OCI-M2 (cell line): ENCODE measurements around the gene NEURL2.

Source experiments
- DNase-seq: peaks from one replicate; lab custom pipeline; 2025; ENCODE audit not compliant: unreplicated experiment; lab: John Stamatoyannopoulos, UW

The NEURL2 gene

DNA sequence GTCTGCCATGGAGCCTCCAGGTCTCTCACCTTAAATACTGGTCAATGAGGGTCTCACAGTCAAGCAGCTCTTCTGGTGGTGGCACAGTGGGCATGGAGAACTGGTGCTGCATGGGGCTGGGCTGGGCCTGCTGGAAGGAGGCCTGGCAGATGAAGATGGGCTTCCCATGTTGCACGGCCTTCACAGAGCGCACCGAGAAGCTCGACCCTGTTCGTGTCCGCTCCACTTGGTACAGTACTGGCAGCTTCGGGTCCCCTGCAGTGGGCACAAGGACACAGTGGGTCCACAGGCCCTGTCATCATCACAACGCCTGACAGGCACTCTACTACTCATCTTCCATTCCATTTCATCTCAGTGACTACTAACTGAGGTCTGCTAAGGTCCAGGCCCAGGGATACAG, 42.6 kb downstream of the NEURL2 start:
- no peak for DNase-seq

DNA sequence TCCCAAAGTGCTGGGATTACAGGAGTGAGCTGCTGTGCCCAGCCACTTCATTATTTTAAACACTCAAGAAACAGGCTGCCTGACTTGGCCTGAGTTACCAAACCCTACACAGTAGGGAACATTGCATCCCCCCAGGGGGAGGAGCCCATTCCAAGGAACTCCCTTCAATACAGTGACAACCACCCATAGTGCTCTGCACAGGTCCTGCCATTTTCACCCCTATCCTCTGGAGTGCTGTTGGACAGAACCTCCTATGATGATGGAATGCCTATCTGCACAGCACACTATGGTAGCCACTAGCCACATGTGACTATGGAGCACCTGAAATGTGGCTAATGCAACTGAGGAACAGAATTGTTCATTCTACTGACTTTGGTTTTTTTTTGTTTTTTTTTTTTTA, 45.6 kb downstream of the NEURL2 start:
- DNase-seq = no peak

DNA sequence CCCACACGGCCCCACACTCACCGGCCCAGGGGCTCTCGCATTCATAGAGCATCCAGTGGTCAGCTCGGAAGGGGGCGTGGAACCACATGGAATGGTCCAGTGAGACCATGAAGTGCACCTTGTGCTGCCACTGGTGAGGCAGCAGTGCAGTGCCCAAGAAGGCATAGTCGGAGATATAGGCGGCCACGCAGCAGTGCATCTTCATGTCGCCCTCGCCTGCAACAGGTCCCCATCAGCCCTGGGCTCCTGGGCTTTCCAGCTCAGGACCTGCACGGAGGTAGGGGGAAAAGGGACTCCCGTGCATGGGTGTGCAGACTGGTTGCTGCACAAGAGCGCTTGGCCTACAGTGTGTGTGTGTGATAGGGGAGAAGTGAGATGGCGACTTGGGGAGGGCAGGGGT, 47.5 kb downstream of the NEURL2 start:
- no peak for DNase-seq

DNA sequence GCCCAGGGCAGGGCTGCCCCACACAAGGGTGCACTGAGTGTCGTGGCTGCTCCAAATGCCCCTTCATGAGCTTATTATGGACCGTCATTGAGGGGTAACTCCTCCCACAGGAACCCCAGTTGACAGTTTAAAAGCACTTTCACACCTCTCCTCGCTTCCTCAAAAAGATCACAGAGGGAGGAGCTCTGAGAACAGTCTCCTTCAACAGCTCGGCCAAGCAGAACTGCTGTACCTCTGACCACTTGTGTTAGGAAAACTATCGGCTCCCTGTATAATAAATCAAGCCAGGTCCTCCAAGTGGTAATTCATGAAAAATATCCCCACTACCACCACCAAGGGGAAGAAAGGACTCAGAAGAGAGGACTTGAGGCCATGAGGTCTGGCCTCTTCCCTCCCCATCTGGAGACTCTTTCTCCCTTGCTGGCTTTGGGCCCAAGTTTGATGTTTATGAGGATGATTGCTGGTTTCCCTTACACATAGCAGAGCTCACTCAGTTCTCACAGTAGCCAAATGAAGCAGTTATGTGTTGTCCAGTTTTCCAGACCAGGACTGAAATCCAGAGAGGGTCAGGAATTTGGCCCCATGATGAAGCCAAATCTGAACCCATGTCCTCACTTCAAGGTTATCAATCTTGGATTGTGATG, 48.7 kb downstream of the NEURL2 start:
- no peak for DNase-seq

DNA sequence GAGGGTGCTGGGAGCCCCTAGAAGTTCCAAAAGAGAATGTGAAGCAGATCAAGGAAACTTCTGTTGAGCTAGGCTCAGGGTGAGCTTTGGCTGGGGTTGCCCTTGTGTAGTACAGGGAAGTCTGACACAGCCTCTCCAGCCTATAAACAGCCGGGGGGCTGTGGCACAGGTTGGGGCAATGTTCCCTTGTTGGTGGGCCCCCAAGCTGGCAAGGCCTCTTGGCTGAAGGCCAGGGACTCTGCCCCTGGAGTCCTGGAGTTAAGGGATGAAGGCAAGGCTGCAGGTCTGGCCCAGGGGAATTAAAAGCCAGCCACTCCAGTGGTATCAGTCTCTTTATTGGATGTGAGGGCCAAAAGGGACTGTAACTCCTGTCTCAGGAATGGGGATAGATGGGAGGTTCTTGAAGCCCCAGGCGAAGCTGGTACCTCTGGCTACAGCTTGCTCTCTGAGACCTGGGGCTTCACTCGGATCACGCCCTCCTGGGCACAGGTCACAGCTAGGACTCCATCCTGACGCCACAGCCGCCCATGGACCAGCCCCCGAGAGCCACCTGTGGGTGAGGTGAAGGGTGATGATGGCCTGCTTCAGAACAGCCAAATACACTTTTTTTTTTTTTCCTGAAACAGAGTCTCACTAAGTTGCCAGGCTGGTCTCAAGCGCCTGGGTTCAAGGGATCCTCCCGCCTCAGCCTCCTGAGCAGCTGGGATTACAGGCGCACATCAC, 49.4 kb downstream of the NEURL2 start:
- DNase-seq = no peak

DNA sequence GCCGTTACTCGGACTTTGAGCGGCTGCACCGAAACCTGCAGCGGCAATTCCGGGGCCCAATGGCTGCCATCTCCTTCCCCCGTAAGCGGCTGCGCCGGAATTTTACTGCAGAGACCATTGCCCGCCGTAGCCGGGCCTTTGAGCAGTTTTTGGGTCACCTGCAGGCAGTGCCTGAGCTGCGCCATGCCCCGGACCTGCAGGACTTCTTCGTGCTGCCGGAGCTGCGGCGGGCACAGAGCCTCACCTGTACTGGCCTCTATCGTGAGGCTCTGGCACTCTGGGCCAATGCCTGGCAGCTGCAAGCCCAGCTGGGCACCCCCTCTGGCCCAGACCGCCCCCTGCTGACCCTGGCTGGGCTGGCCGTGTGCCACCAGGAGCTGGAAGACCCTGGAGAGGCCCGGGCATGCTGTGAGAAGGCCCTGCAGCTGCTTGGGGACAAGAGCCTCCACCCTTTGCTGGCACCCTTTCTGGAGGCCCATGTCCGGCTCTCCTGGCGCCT, 50.3 kb downstream of the NEURL2 start:
- no peak for DNase-seq
